Activated CD4-positive, alpha-beta T cell treated with anti-CD3 and anti-CD28 coated beads, Interleukin-2, Interleukin-6, amounts not matched to agents 100 ng/mL and 50 ng/mL, durations not matched to agents 16 hours and 8 hours (primary cell): Measurements from ENCODE around the gene ASB8.

Source experiments
- DNase-seq: peaks from one replicate; pipeline ENCODE4 v3.0.0-alpha.2; 2020

Gene ASB8

GRCh38 chr12:48157018-48157888 is at the start of gene ASB8:
Gene ASB8, minus strand, starts transcription at chr12:48157515. Its CDS starts 4,019 bp downstream, at chr12:48153496.
- DNase-seq, result peak; percentile 99

- no peak for DNase-seq
Measured at GRCh38 chr12:48203192-48203591, 45.9 kb upstream of the ASB8 start, which contains the start of gene OR10AD1. Gene OR10AD1, minus strand, starts transcription at chr12:48203292. Its CDS starts 0 bp downstream, at chr12:48203292.

GRCh38 chr12:48202766-48203165 is 45.5 kb upstream of the ASB8 start:
- DNase-seq, result no peak

- no peak for DNase-seq
Measured at GRCh38 chr12:48201516-48201915, 44.2 kb upstream of the ASB8 start.

DNA sequence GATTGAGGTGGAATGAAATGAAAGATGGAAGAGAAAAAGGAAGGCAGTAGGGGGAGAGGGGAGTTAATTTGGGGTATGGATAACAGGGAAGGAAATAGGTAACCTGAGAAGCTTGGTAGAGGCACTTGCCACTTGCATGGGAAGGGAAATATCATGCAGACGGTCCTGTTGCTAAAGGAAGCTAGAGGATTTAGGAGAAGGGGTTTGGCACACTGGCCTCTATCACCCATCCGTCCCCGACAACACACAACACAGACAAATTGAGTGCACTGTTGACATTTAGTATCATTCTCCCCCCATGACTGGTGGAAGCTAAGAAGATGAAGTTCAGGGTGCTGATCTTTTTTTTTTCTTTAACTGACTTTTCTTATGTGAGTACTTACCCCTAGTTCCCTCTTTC is 43.8 kb upstream of the ASB8 start:
- DNase-seq, result no peak

GRCh38 chr12:48199774-48200221 is 42.5 kb upstream of the ASB8 start:
- DNase-seq, result no peak

DNA sequence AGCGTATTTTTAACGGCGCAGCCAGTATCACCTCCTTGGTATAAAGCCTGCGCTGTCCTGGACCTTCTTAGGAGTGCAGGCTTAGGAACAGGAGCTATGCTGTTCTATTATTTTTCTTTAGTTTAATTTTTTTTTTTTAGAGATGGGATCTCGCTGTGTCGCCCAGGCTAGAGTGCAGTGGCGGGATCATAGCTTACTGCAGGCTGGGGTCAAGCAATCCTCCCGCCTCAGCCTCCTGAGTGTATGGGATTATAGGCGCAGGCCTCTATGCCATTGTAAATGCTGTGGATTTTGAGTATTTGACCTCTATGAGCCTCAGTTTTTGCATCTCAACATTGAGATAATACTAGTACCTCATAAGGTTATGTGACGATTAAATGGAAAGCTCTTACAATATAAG is 41.7 kb upstream of the ASB8 start:
- no peak for DNase-seq

DNA sequence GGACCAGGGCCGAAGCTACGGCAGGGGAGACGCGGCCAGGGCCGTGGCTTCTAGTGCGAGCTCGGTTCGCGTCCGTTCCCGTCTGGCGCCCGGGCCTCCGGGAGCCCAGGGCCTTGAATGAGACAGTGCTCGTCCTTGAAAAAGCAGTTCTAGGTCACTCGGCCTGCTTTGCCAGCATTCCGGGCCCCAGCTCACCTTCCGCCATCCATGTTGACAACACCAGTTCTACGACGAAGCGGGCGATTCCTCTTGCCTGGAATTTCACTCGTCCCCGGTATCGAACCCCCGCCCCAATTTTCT is 41.3 kb upstream of the ASB8 start:
- peak; percentile 36 for DNase-seq

DNA sequence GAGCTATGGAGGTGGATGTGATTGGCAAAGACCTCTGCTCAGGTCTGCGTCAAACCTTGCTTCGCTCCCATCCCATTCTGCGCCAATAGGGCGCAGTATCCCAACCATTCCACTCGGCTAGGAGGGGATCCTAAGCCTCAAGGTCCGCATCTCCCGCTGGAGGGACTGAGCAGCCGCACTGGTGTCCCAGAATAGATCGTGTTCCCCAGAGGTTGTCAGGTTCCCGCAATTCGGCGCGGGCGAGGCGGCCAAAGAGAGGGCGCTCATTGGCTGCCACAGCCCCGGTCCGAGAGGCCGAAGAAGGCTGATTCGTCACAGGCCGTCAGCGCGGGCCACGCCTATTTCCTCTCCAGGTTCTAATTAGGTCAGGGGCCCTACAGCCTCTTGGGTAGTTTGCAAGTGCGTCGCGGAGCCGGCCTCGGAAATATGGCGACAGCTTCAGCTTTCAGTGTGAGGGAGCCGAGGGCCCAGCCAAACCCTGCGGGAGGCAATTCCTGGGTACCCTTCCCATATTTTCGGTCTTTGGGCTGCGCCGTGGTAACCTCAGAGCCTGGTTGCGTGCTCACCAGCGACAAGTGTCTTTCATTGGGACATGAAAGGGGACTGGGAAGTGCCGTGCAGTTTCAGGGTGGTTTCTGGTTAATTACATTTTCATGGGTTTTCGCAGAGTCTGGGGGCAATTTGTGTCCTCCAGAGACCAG is 40.8 kb upstream of the ASB8 start:
- DNase-seq, result peak; percentile 97

DNA sequence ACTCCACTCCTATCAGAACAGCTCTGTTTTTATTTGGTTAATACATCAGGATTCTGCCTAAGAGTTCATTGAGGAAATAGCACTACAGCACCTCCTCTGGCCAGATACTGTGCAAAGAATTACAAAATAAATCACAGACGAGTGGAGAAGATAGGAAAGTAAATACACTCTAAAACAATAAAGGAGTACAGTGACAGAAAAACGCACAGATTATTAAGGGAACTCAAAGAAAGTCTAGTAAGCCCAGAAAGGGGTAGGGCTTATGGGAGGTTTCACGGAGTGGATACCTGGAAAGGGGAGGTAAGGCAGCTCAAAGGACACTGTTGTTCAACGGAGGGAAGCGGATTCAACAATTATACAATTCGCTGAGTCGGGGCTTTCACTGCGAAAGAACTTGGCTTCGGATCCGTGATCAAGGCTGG is 40.2 kb upstream of the ASB8 start:
- peak; percentile 32 for DNase-seq

GRCh38 chr12:48194799-48195201 is 37.5 kb upstream of the ASB8 start:
- no peak for DNase-seq

DNA sequence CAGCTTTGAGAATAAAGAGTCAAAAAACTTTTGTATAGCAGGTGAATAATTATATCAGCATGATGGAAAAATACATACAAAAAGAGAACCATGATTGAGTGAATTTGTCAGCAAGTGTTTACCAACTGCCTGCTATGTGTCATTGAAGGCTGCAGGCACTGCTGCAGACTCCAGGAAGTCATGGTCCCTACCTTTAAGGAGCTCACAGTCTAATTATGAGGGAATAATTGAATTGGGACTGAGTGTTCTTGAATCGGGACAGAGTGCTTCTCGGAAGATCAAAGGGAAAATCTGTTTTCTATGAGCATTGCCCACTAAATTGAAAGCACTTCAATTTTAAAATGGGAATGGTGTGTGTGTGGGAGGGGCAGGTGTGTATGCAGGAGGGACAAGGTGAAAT is 36.3 kb upstream of the ASB8 start:
- DNase-seq, result no peak

- no peak for DNase-seq
Measured at GRCh38 chr12:48192861-48193260, 35.5 kb upstream of the ASB8 start.

GRCh38 chr12:48191096-48191495 is 33.8 kb upstream of the ASB8 start:
- no peak for DNase-seq

GRCh38 chr12:48189331-48190125 is 32.2 kb upstream of the ASB8 start:
- peak; percentile 81 for DNase-seq

DNA sequence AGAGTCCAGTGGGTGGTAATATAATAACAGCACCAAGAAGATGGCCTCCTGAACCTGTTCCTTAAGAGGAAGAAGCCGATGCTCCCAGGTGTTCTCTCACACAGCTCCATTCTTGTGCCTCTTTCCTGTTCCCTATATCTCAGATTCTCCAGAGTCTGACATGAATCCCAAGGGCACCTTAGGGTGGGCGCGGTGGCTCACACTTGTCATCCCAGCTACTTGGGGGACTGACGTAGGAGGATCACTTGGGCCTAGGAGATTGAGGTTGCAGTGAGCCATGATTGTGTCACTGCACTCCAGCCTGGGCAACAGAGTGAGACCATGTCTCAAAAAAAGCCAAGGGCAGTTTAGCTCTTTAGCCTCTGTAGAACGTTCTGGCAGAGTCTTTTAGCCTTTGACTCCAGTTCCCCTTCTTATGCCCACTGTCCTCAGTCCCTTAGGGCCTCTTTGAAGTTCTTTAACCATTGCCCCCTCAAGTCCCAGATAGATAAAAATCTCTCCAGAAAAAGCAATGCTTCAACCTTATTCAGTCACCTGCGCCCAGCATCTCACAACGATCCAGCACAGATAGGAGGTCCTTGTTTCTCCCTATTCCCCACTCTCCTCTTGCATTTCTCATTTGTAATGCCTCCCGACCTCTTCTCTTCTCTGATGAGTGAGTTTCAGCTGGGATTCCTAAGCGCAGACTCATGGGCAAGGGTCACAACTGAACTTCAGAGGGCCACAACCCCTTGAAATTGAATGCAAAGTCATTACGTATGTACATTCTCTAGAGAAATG is 30.8 kb upstream of the ASB8 start:
- DNase-seq, result no peak

DNA sequence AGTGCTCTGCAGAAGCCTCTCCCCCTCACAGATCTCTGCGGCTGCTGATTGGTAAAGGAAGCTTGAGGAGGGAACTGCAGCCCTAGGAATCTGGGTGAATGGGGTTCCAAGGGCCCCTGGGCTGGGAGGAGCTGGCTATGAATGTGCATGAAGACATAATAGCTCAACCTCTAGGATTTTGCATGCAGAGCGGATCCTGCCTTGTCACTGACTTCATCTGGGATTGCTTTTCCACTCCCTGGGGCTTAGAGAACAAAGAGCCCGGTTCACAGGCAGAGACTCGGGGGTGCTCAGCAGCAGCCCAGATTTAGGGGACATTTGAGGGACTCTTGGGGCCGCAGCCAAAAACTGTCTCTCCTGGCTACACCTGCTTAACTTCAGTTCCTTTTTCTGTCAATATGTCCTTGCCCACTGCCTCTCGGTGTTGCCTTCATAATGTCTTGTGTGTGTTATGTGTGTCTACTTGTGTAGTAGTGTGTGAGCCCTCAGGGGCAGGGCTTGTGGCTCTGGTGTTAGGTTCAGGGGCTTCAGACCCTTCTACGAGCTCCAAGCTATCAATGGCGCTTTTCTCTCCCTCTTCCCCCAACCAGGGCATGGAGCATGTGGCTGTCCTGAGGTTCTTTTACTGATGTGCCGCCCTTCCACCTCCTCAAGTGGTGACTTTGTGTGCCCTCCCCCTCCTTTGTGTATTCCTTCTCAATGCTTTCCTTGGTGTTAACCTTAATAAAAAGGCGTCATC is 28.0 kb upstream of the ASB8 start:
- no peak for DNase-seq

DNA sequence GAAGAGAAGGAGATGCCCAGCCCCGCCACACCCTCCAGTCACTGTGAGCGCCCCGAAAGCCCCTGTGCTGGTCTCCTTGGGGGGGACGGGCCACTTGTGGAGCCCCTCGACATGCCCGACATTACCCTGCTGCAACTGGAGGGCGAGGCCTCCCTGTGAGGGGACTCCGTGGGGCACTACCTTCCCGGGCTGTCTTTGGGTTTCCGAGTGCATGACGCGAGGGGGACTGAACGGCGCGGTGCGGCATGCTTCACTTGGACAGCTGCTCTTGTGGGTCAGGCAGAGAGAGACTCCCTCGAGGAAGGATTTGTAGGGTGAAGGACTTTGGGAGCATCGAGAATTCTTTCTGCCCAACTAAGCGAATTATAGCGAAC is 27.2 kb upstream of the ASB8 start:
- no peak for DNase-seq

DNA sequence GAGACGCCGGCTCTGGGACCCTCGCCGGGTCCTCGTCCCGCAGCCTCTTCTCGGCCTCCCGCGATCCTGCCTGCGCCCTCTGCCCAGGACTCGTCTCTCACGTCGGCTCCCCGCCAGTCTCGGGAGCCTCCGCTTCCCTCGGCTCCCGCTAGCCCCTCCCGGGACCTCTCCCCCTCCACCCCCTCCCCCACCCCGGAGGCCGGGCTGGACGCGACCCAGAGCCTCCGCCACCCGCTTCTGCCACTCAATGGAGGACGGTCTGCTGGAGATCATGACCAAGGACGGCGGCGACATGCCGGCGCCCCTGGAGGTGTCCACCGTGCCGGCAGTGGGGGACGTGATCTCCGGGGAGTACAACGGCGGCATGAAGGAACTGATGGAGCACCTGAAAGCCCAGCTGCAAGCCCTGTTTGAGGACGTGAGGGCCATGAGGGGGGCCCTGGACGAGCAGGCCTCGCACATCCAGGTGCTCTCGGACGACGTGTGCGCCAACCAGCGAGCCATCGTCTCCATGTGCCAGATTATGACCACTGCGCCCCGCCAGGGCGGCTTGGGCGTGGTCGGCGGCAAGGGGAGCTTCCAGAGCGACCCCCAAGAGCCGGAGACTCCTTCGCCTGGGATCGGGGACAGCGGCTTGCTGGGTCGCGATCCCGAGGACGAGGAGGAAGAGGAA is 26.7 kb upstream of the ASB8 start:
- no peak for DNase-seq

- DNase-seq, result peak; percentile 82
Measured at GRCh38 chr12:48183091-48183875, 26.0 kb upstream of the ASB8 start, which contains the start of gene CCDC184. Gene CCDC184, plus strand, starts transcription at chr12:48183644. Its CDS starts 479 bp downstream, at chr12:48184123.
